Stomach (tissue), 9 donors: ENCODE results near the gene IVD. TPM values are rescaled to one million over a fixed set of nuclear protein-coding genes. Genes with fewer than 3 reads are reported as not detected.

ENCODE experiments used
- DNase-seq, 2 donors: peaks; one replicate each; pipeline versions ENCODE4 v3.0.0 to v3.0.0-alpha.2; 2013 to 2019
- H3K27ac ChIP-seq, 5 donors: fragments of 200-600 bp in 4 of 5; sonication (generic) in 4 of 5; one replicate each; pipeline ENCODE4 v1.5.1; 2013 to 2019; ENCODE audit warnings: mild to moderate bottlenecking in 1 of 5, moderate library complexity in 1 of 5
- H3K27me3 ChIP-seq, 3 donors: fragments of 200-600 bp; sonication (generic); one replicate each; pipeline ENCODE4 v1.5.1; 2017 to 2019; ENCODE audit warnings: mixed run types in 1 of 3
- H3K36me3 ChIP-seq, 4 donors: fragments of 200-600 bp; sonication (generic); 1 replicate in 3 of 4; 2 replicates in 1 of 4; pipeline ENCODE4 v1.5.1; 2016 to 2019
- H3K4me1 ChIP-seq, 4 donors: fragments of 200-600 bp; sonication (generic); one replicate each; pipeline ENCODE4 v1.5.1; 2016 to 2019
- H3K4me3 ChIP-seq, 4 donors: fragments of 200-600 bp; sonication (generic) in 3 of 4; one replicate each; pipeline ENCODE4 v1.5.1; 2016 to 2019; ENCODE audit warnings: mild to moderate bottlenecking in 1 of 4
- H3K9me3 ChIP-seq, 4 donors: fragments of 200-600 bp; sonication (generic); one replicate each; pipeline ENCODE4 v1.5.1; 2016 to 2019
- CTCF ChIP-seq, 7 experiments: fragments of 450-650 bp in 4 of 7; fragments of 200-600 bp in 3 of 7; sonication (generic) in 3 of 7; IDR thresholded peaks; one replicate each; pipeline ENCODE4 v1.5.1; 2016 to 2019; ENCODE audit warnings: antibody characterized with exemption in 7 of 7, control low read depth in 2 of 7, mild to moderate bottlenecking in 1 of 7
- EP300 ChIP-seq: sonication (generic); formaldehyde crosslinking; IDR thresholded peaks from one replicate; pipeline ENCODE4 v1.6.1; 2017; ENCODE audit warnings: antibody characterized with exemption
- POLR2A ChIP-seq, 4 donors: fragments of 450-650 bp; IDR thresholded peaks; one replicate each; pipeline ENCODE4 v1.6.1; 2016; ENCODE audit warnings: antibody characterized with exemption in 4 of 4, control low read depth in 2 of 4, mild to moderate bottlenecking in 1 of 4, moderate library complexity in 1 of 4
- POLR2AphosphoS5 ChIP-seq, 3 donors: sonication (generic); formaldehyde crosslinking; IDR thresholded peaks; one replicate each; pipeline ENCODE4 v1.6.1; 2016; ENCODE audit warnings: antibody characterized with exemption in 3 of 3
- WGBS, 5 donors: extraction: QIAGEN DNeasy Blood & Tissue Kit in 3 of 5; methylation state at CpG; one replicate each; pipeline versions ENCODE4 v1.1.5 to v1.1.7; 2013 to 2018; 5-methylcytosine and 5-hydroxymethylcytosine counted together
- intact Hi-C: fragments of 100-400 bp; cut with DNase I; formaldehyde crosslinking; loops from one replicate; pipeline ENCODE4 v1.15.1; 2023; ENCODE audit warnings: low total_unique reads
- polyA plus RNA-seq, 3 donors: library from polyadenylated mRNA; stranded (reverse); fragments of 200-250 nt; gene quantifications; one replicate each; pipeline ENCODE4 v1.2.3, GENCODE V29; 2013
- total RNA-seq, 5 donors: library from RNA; depleted of rRNA; stranded (reverse); fragments of >200 nt; gene quantifications; one replicate each; pipeline versions ENCODE4 v1.1.0 to v1.2.3, GENCODE V29; 2014 to 2016
- donor health status: healthy with polysubstance abuse.
- donor health status: Bipolar disorder and iron deficiency.
- donor health status: healthy.

The IVD gene
- total and polyA plus RNA-seq, 8 donors, result 26.7 to 78.1 (median 45.3) TPM

GRCh38 chr15:40420793-40421192, 15.2 kb downstream of the IVD start:
- intact Hi-C loops, result loop anchor here (5.0 kb wide), 1 partner anchor 138 kb away; the partner anchor contains the start of gene ANKRD63
- 15 to 33% (median 28%) methylated on average over 2 to 3 of the region's 3 CpGs for WGBS, 5 donors
- peak; percentile 57 to 93 for DNase-seq
- no peaks in the 10 kb centered on the region for H3K27me3 ChIP-seq
- H3K36me3 ChIP-seq, result peaks cover 9 to 35% (median 32%) of the 10 kb centered on the region in 4 donors
- TF ChIP-seq POLR2AphosphoS5 (IDR thresholded peaks at IDR 0.05) (peak in 2 of 3 donors; percentile 52 to 56), POLR2A (IDR thresholded peaks at IDR 0.05) (no peak), CTCF (IDR thresholded peaks at IDR 0.05) (peak in 1 of 7 experiments; percentile 7), EP300 (no peak)
- H3K4me3 ChIP-seq, result no peak overlapping the region
- peaks cover 20 to 28% (median 25%) of the 10 kb centered on the region in 4 donors for H3K4me1 ChIP-seq
- no peaks in the 10 kb centered on the region for H3K9me3 ChIP-seq
- peak overlapping the region; percentile 16 to 70 (median 59) for H3K27ac ChIP-seq

DNA sequence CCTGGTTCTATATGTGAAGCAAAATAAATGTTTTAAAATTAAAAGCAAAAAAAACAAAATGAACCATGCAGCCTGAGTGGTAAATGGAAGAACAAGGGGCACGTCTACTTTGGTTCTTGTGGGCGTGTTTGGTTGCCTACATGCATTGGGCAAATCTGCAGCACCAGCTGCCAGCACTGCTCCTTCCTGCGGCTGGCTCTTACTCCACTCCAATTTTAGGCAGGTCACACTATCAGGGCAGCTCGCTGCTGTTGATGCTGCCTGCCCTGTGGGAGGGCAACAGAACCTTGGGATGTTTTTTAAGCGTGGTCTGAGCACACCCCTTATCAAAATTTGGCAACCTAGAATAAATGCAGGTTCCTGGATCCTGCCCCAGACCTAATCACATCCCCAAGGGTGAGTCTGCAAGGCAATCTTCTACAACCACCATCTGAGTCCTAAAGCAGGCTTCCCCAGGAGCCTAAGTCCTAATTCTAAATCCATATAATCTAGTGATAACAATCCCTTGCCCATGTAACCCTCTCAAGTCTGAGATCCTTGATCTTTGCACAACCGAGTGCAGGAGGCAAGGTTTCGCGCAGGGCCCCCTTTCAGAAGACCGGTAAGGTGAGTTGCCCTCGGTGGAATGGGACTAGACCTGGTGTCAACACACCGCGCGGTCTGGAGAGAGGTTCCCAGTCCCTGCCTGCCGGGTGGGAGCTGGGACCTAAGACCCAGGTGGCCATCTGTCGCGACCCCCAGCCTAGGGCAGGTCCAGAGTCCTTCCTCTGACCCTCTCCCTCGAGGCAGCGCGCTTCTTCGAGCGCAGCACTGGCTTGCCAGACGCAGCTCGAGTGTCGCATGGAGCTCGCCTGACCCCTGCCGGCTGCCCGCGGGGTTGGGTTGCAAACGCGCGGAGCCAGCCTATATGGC, 15.9 kb downstream of the IVD start:
- 6 to 18% (median 9%) methylated on average over 19 to 31 of the region's 31 CpGs for WGBS, 5 donors
- peak overlapping the region in 1 of 4 donors; percentile 13 for H3K4me3 ChIP-seq
- no peaks in the 10 kb centered on the region for H3K27me3 ChIP-seq
- no peaks in the 10 kb centered on the region for H3K9me3 ChIP-seq
- intact Hi-C loops, result loop anchor here (5.0 kb wide), 1 partner anchor 139 kb away; the partner anchor contains the start of gene ANKRD63
- no peak for TF ChIP-seq POLR2A (IDR thresholded peaks at IDR 0.05)
- peak in 5 of 7 experiments; percentile 81 to 97 (median 94) for TF ChIP-seq CTCF (IDR thresholded peaks at IDR 0.05)
- no peak for TF ChIP-seq EP300
- peak in 2 of 3 donors; percentile 20 to 70 for TF ChIP-seq POLR2AphosphoS5 (IDR thresholded peaks at IDR 0.05)
- H3K27ac ChIP-seq, result peak overlapping the region in 4 of 5 donors; percentile 16 to 70 (median 61)
- H3K4me1 ChIP-seq, result peaks cover 20 to 28% (median 25%) of the 10 kb centered on the region in 4 donors
- H3K36me3 ChIP-seq, result peaks cover 4 to 28% (median 24%) of the 10 kb centered on the region in 4 donors
- DNase-seq, result peak; percentile 82 to 92

DNA sequence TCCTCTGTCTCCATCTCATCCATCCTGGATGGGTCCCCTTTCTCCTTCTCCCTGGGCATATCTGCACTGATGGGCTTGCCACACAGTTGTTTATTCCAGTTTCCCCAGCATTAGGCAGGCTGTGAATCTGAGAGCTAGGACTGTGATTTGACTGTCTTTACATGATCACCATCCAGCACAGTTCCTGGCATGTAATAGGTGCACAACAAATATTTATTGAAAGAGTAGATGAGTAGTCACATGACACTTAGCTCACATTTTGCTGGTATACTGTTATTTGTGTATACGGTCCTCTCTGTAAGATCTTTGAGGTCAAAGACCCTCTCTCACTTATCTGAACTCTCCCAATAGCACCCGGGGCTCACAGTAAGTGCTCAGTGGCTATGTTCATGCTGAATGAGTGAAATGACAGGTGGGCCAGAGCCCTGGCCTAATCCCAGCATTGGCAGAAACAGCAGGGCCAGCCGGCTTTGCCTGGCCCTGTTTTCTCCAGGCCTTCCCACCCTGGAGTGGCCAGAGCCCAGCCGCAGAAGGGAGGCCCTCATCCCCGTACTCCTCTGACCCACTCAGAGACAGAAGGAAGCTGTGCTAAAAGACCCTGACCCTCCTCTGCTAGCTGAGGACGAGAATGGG, 19.0 kb downstream of the IVD start:
- DNase-seq, result no peak
- no peak overlapping the region for H3K27ac ChIP-seq
- peaks cover 0 to 14% (median 4%) of the 10 kb centered on the region in 4 donors for H3K36me3 ChIP-seq
- intact Hi-C loops, result loop anchor here (5.0 kb wide), 1 partner anchor 142 kb away; the partner anchor contains the start of gene ANKRD63
- H3K27me3 ChIP-seq, result no peaks in the 10 kb centered on the region
- TF ChIP-seq POLR2A (IDR thresholded peaks at IDR 0.05), result no peak
- TF ChIP-seq POLR2AphosphoS5 (IDR thresholded peaks at IDR 0.05), result no peak
- TF ChIP-seq CTCF (IDR thresholded peaks at IDR 0.05), result no peak
- no peak for TF ChIP-seq EP300
- 84 to 92% (median 89%) methylated on average over 6 of the region's 6 CpGs for WGBS, 5 donors
- H3K9me3 ChIP-seq, result no peaks in the 10 kb centered on the region
- peaks cover 20 to 27% (median 25%) of the 10 kb centered on the region in 4 donors for H3K4me1 ChIP-seq
- no peak overlapping the region for H3K4me3 ChIP-seq

DNA sequence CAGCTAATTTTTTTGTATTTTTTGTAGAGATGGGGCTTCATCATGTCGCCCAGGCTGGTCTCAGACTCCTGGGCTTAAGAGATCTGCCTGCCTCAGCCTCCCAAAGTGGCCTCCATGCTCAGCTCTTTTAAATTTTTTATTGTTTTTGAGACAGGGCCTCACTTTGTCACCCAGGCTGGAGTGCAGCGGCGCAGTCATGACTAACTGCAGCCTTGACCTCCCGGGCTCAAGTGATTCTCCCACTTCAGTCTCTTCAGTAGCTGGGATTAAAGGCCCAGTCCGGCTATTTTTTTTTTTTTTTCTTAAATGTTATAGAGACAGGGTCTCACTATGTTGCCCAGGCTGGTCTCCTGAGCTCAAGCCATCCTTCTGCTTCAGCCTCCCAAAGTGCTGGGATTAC, 20.1 kb downstream of the IVD start:
- no peak for TF ChIP-seq CTCF (IDR thresholded peaks at IDR 0.05)
- no peak for TF ChIP-seq EP300
- no peak for TF ChIP-seq POLR2AphosphoS5 (IDR thresholded peaks at IDR 0.05)
- TF ChIP-seq POLR2A (IDR thresholded peaks at IDR 0.05), result no peak
- Histone ChIP-seq H3K4me3 (no peak overlapping the region), H3K27me3 (no peaks in the 10 kb centered on the region), H3K9me3 (no peaks in the 10 kb centered on the region), H3K36me3 (peaks cover 0 to 14% (median 4%) of the 10 kb centered on the region in 4 donors), H3K27ac (no peak overlapping the region), H3K4me1 (peaks cover 13 to 16% (median 15%) of the 10 kb centered on the region in 4 donors)
- no peak for DNase-seq
- WGBS, 5 donors, result 94 to 99% (median 97%) methylated on average over 5 of the region's 5 CpGs
- intact Hi-C loops, result no loop called here
